Omental fat pad (tissue), 4 donors: ENCODE data around the gene SERPINA12. TPM values are rescaled to one million over a fixed set of nuclear protein-coding genes. Genes with fewer than 3 reads are reported as not detected.

Experiments
- ATAC-seq: fragments of 150-250 bp; one replicate; pipeline ENCODE4 v1.9.1; 2016; ENCODE audit warnings: mild to moderate bottlenecking, moderate library complexity; ENCODE audit not compliant: low FRiP score
- DNase-seq: peaks from one replicate; pipeline ENCODE4 v3.0.0-alpha.2; 2019; ENCODE audit warnings: low spot score
- total RNA-seq, 4 donors: library from RNA; depleted of rRNA; stranded (reverse); fragments of >200 nt; gene quantifications; one replicate each; pipeline ENCODE4 v1.1.0, GENCODE V29; 2016
- TF ChIP-seq, protein P1 (sequence below), 3 donors: fragments of 450-650 bp; IDR thresholded peaks; one replicate each; pipeline ENCODE4 v1.5.1; 2016 to 2017; ENCODE audit warnings: antibody characterized with exemption in 3 of 3, mild to moderate bottlenecking in 3 of 3, moderate library complexity in 2 of 3

The SERPINA12 gene
- total RNA-seq, 4 donors from 2014 or later = not detected

- ATAC-seq = no peak
- DNase-seq = no peak
- TF ChIP-seq, protein P1, sequence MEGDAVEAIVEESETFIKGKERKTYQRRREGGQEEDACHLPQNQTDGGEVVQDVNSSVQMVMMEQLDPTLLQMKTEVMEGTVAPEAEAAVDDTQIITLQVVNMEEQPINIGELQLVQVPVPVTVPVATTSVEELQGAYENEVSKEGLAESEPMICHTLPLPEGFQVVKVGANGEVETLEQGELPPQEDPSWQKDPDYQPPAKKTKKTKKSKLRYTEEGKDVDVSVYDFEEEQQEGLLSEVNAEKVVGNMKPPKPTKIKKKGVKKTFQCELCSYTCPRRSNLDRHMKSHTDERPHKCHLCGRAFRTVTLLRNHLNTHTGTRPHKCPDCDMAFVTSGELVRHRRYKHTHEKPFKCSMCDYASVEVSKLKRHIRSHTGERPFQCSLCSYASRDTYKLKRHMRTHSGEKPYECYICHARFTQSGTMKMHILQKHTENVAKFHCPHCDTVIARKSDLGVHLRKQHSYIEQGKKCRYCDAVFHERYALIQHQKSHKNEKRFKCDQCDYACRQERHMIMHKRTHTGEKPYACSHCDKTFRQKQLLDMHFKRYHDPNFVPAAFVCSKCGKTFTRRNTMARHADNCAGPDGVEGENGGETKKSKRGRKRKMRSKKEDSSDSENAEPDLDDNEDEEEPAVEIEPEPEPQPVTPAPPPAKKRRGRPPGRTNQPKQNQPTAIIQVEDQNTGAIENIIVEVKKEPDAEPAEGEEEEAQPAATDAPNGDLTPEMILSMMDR (IDR thresholded peaks at IDR 0.05) = no peak
Measured at GRCh38 chr14:94505641-94506040, 3.6 kb downstream of the SERPINA12 start.

- DNase-seq (no peak), ATAC-seq (no peak)
- TF ChIP-seq, protein P1 (IDR thresholded peaks at IDR 0.05) = no peak
Measured at GRCh38 chr14:94505206-94505605, 4.1 kb downstream of the SERPINA12 start.

DNA sequence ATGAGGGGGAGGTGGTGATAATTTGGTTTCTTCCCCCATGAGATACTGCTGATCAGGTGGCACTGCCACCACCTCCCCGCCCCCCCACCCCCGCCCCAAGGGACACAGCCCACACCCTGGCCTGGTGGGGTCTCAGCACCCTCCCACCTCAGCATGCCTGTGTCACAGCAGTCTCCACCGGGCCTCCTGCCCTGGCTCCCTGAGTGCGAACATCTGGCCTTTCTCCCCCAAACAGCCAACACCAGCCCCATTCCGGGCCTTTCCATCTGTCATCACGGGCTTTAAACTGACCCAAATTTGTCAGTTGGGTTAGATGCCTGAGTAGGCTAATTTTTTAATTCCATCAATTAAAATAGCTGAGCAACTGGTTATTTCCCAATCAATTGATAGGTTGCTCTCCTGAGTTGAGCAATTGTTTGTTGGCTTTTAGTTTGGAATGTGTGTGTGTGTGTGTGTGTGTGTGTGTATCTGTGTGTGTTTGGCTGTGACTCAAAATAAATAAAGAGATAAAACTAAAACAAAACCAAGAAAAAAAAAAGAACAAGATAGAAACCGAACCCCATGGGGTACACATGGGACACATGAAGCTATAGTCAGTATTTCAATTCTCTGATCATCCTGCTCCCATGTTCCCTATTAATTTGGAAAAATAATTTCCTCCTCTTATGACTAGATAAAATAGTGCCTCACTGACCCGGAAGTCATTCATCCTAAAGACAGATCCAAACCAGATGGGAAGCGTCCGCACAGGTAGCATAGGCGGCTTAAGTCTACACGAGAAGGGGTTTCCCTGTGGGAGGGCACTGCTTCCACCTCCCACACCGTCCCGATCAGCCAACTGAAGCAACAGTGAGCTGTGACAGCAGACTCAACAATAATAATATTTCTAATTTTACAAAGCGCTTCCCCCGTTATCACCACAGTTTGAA is 7.4 kb downstream of the SERPINA12 start:
- DNase-seq = no peak
- no peak for ATAC-seq
- TF ChIP-seq, protein P1 (IDR thresholded peaks at IDR 0.05) = no peak

DNA sequence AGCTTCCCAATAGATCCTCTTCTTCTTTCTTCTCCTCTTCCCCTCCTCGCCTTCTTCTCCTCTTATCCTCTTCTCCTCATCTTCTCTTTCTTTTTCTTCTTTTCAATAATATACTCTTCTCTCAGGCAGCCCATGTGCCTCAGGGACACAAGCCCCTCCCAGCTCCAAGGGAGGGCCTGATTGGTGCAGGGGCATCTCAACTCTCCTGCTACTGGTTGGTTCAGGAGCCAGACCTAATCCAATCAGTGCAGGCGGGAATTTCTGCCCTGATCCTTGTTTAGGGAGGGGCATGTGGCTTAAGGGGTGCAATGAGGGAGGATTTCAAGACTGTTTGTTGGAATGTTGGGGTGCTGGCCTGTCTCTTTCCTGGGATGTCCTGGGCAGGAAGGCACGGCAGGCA is 9.0 kb downstream of the SERPINA12 start:
- no peak for ATAC-seq
- TF ChIP-seq, protein P1 (IDR thresholded peaks at IDR 0.05) = no peak
- no peak for DNase-seq

- TF ChIP-seq, protein P1 (IDR thresholded peaks at IDR 0.05) = no peak
- DNase-seq = no peak
- ATAC-seq = no peak
Measured at GRCh38 chr14:94499673-94500072, 9.6 kb downstream of the SERPINA12 start.

DNA sequence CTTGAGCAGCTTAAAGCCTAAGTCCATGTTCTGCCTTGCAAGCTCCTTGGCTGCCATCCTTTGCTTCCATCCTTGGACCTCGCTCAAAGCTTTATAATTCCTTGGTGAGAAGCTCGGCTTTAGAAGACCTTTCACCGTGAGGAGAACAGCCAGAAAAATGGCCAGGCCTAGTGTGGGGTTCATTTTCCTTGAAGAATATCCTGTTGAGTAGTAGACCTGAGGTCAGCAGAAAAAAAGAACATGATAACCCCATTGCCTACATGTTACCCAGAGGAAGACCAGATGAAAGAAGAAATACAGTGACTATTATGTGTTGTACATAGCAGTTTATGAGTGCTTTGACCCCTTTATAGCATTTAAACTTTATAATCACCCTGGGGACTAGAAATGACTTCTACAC is 11.1 kb downstream of the SERPINA12 start:
- DNase-seq (no peak), ATAC-seq (no peak)
- TF ChIP-seq, protein P1 (IDR thresholded peaks at IDR 0.05) = no peak

GRCh38 chr14:94494085-94494484 is 15.2 kb downstream of the SERPINA12 start:
- TF ChIP-seq, protein P1 (IDR thresholded peaks at IDR 0.05) = no peak
- no peak for ATAC-seq
- no peak for DNase-seq
